ENCODE data around the gene SLC2A8. TPM values are rescaled to one million over a fixed set of nuclear protein-coding genes. Genes with fewer than 3 reads are reported as not detected.

Gene SLC2A8
- total RNA-seq, 1 experiment from 2014 or later, result 37.4 TPM

GRCh38 chr9:127382541-127382940 lies 14.4 kb upstream of the SLC2A8 start (continued):
- TF ChIP-seq ZNF532 (CRISPR knock-in tag; IDR thresholded peaks at IDR 0.05; ENCODE audit: borderline replicate concordance), result no peak
- TF ChIP-seq CTCF (IDR thresholded peaks at IDR 0.05), result no peak
- TF ChIP-seq, protein P1, sequence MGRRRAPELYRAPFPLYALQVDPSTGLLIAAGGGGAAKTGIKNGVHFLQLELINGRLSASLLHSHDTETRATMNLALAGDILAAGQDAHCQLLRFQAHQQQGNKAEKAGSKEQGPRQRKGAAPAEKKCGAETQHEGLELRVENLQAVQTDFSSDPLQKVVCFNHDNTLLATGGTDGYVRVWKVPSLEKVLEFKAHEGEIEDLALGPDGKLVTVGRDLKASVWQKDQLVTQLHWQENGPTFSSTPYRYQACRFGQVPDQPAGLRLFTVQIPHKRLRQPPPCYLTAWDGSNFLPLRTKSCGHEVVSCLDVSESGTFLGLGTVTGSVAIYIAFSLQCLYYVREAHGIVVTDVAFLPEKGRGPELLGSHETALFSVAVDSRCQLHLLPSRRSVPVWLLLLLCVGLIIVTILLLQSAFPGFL (CRISPR knock-in tag; IDR thresholded peaks at IDR 0.05; ENCODE audit: borderline replicate concordance), result no peak
- TF ChIP-seq, protein P2, sequence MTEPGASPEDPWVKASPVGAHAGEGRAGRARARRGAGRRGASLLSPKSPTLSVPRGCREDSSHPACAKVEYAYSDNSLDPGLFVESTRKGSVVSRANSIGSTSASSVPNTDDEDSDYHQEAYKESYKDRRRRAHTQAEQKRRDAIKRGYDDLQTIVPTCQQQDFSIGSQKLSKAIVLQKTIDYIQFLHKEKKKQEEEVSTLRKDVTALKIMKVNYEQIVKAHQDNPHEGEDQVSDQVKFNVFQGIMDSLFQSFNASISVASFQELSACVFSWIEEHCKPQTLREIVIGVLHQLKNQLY (CRISPR knock-in tag; IDR thresholded peaks at IDR 0.05), result no peak
- no peak for TF ChIP-seq ZMAT4 (CRISPR knock-in tag; IDR thresholded peaks at IDR 0.05)
- no peak for TF ChIP-seq TEAD1 (CRISPR knock-in tag; IDR thresholded peaks at IDR 0.05)

DNA sequence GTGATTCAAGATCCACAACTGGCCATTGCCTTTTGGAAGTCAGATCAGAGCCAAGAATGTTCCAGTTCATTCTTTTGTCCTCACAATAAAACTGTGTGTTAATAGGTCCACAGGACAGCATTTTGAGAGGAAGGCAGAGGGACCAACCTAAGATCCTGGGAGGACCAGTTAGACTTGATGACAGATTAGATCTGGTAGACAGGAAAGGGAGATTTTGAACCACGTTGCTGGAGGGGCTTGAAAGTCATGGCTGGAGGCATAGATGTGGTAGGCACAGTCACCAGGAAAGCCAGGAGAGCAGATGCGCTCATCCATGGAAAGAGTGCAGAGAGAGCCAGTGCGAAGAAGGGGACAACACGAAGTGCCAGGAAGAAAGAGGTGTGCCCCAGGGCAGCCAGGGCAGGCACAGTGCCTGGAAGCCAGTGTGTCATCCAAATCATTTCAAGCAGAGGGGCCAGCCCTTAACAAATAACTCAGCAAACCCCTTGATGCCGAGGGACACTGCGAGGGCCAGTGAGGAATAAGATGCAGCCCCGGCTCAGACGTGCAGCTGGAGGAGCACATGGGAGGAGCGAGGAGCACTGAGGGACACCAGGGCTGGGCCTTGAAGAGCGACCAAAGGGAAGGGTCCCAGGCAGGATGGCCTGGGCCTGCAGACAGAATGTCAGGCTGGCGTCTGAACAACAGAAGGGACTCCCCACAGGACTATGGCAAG lies 12.8 kb upstream of the SLC2A8 start:
- ATAC-seq, result no peak
- ChIA-PET CTCF (interaction anchor here (1.4 to 2.1 kb wide), 4 partner anchors 13 to 53 kb away, joined by 4 to 6 read pairs (median 5); partner anchors contain the start of gene SLC2A8), POLR2A (no interaction called here)
- Mint-ChIP-seq H3K4me1 (peaks cover 8% of the 10 kb centered on the region), H3K9me3 (peaks cover 9% of the 10 kb centered on the region), H3K4me3 (no peak overlapping the region), H3K36me3 (peaks cover 3% of the 10 kb centered on the region; the same call in 1 of the 2 replicates), H3K27me3 (ENCODE audit: low read depth) (no peaks in the 10 kb centered on the region; the same call in none of the 2 replicates), H3K27ac (no peak overlapping the region)
- no peak for DNase-seq (ENCODE audit: low spot score)
- TF ChIP-seq, protein P3, sequence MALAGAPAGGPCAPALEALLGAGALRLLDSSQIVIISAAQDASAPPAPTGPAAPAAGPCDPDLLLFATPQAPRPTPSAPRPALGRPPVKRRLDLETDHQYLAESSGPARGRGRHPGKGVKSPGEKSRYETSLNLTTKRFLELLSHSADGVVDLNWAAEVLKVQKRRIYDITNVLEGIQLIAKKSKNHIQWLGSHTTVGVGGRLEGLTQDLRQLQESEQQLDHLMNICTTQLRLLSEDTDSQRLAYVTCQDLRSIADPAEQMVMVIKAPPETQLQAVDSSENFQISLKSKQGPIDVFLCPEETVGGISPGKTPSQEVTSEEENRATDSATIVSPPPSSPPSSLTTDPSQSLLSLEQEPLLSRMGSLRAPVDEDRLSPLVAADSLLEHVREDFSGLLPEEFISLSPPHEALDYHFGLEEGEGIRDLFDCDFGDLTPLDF (CRISPR knock-in tag; IDR thresholded peaks at IDR 0.05), result no peak
- TF ChIP-seq ZNF532 (CRISPR knock-in tag; IDR thresholded peaks at IDR 0.05; ENCODE audit: borderline replicate concordance) (no peak), CBFB (CRISPR knock-in tag; IDR thresholded peaks at IDR 0.05; ENCODE audit: low read depth) (no peak), ZNF281 (CRISPR knock-in tag; IDR thresholded peaks at IDR 0.05) (no peak), ZNF219 (CRISPR knock-in tag; IDR thresholded peaks at IDR 0.05; ENCODE audit: borderline replicate concordance) (no peak), E2F5 (CRISPR knock-in tag; IDR thresholded peaks at IDR 0.05) (no peak), USF2 (CRISPR knock-in tag; IDR thresholded peaks at IDR 0.05) (no peak), JAZF1 (CRISPR knock-in tag; IDR thresholded peaks at IDR 0.05) (no peak)

Measured in WTC11 (cell line).